ENCODE data around the gene GAS2L3.
"Not testable (repeated sequence)": the region's sequence is repeated elsewhere in the genome, so short reads cannot be mapped to it uniquely, and the experiment has no call there.

GAS2L3 gene

GRCh38 chr12:100576331-100577036 lies 3.0 kb downstream of the GAS2L3 start:
- no peak for DNase-seq

GRCh38 chr12:100578923-100579322 lies 5.4 kb downstream of the GAS2L3 start:
- DNase-seq, result no peak

DNA sequence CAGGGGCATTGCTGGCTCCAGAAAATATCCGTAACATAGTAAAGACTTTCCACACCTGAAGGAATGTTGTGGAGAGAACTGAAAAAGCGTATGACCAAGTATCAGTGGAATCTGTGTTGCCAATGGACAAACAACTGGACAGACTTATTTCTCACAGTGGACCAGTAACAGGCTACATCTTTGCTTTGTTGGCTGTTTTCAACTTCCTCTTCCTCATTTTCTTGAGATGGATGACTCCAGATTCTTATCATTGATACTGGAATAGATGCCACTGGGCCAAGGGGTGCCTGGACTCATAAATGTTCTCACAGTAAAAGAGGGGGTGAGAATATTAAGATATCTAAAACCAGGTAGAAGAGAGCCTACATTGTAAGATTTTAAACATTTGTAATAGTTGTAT lies 6.4 kb downstream of the GAS2L3 start:
- no peak for DNase-seq

DNA sequence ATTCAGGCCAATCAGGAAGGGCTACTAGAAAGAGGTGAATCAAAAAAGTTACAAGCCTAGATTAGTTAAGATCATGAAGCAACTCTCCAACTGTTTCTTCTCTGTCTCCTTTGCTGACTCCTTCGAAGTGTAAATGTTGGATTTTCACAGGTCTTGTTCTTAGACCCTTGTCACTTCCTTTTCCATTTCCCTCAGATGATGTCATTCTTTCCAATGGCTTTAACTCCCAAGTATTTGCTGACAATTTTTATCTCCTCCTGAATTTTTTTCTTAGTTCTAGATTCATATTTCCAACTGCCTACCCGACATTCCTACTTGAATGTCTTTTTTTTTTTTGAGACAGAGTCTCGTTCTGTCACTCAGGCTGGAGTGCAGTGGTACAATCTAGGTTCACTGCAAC lies 10.8 kb downstream of the GAS2L3 start:
- DNase-seq, result no peak

GRCh38 chr12:100591979-100592378 lies 18.5 kb downstream of the GAS2L3 start:
- DNase-seq, result no peak

GRCh38 chr12:100593490-100593889 lies 20.0 kb downstream of the GAS2L3 start:
- no peak for DNase-seq

GRCh38 chr12:100601626-100602025 lies 28.1 kb downstream of the GAS2L3 start:
- DNase-seq, result no peak

DNA sequence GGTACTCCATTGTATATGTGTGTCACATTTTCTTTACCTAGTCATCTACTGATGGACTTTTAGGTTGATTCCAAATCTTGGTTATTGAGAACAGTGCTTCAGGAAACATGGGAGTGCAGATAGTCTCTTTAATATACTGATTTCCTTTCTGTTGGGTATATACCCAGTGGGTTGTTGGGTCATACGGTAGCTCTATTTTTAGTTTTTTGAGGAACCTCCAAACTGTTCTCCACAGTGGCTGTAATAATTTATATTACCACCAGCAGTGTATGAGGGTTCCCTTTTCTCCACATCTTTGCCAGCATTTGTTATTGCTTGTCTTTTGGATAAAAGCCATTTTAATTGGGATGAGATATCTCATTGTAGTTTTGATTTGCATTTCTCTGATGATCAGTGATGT lies 29.5 kb downstream of the GAS2L3 start:
- DNase-seq, result not testable (repeated sequence)

GRCh38 chr12:100608776-100609175 lies 35.3 kb downstream of the GAS2L3 start:
- no peak for DNase-seq

DNA sequence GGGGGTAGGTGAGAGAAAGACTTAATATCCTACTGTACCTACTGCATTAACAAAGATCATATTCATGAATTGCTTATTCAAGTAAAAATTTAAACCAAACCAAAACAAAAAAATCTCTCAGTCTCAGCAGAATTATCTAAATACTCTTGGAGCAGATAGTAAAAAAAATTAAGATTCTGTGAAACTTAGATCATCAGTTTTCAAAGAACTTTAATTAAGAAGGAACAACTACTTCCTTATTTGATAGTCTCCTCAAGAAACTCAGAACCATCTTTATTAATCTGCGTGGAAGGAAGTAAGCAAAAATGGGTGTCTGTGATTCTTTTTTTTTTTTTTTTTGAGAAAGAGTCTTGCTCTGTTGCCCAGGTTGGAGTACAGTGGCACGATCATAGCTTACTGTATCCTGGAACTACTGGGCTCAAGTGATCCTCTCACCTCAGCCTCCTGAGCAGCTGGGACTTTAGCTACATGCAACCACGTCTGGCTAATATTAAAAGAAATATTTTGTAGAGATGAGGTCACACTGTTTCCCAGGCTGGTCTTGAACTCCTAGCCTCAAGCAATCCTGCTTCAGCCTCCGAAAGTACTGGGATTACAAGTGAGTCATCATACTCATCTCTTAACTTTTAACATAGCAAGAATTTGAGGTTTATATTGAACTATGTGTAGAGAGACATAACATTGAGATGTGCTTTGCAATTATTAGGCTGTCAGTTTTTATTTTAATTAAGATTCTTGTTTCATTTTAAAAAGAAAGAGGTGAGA lies 37.4 kb downstream of the GAS2L3 start:
- DNase-seq, result no peak

- DNase-seq, result no peak
Observed at GRCh38 chr12:100612606-100613005, 39.1 kb downstream of the GAS2L3 start.

DNA sequence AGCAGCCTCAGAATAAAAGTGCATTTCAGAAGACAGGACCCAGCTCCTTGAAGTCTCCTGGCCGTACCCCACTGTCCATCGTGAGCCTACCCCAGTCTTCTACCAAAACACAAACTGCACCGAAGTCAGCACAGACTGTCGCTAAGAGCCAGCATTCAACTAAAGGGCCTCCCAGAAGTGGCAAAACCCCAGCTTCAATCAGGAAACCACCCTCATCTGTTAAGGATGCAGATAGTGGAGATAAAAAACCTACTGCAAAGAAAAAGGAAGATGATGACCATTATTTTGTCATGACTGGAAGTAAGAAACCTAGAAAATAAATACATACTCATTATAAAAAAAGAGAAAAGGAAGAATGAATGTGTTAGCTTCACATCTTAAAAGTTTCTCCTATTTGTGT lies 51.1 kb downstream of the GAS2L3 start:
- no peak for DNase-seq

DNA sequence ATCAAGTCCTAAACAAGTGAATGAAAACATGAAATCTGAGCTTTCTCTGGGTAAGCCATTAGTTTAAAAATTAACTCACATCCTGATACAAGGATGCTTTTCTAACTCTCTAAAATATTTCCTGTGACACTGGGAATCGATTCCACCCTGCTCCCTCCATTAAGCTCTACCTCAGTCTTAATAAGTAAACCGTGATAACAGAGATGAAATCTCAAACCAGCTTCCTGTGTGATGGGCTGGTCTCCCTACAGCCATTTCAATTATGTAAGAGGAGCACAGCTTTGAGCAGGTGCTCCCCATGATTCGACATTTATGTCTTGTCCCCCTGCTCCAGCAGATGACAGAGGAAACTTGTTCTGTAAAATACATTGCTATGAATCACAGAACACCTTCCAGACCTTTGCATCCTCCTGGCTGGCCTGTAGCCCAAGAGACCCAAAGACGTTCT lies 59.0 kb downstream of the GAS2L3 start:
- no peak for DNase-seq

- not testable (repeated sequence) for DNase-seq
Observed at GRCh38 chr12:100633082-100633785, 59.8 kb downstream of the GAS2L3 start.

DNA sequence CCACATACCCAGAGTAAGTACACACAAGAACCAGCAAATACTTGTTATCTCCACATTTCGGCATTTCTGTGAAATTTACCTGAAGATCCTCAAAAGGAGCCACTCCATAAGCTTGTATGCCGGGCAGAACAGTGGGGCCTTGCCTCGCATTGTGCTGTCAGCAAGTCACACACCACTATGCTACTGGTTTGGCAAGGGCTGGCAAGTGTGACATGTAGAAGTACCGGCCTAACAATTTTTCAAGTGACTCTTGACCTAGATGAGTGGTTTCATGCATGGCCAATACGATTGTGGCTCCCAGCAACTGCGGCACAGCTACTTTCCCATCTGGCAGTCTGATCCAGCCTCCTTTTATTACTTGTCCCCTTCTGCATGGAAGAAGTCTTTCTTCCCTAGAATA lies 69.8 kb downstream of the GAS2L3 start:
- DNase-seq, result no peak

DNA sequence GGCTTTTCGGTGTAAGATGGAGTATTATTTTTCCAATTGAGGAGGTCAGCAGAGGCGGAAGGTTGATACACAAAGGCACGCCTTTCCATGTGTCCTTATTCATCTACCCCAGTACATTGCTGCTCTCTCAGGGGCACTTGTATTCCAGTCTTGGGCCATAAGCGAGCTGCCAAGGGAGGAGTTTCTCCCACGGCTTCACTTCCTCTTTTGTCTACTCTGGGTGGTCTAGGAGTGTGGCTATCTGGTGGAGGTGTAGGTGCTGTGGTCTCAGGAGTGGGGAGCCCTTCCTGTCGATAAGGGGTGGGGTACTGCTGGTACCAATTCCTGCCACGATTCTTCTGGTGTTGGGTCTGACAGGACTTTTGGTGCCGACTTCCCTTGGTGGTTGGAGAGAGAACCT lies 73.4 kb downstream of the GAS2L3 start:
- no peak for DNase-seq

- no peak for DNase-seq
Observed at GRCh38 chr12:100651108-100651507, 77.6 kb downstream of the GAS2L3 start.

- no peak for DNase-seq
Observed at GRCh38 chr12:100651694-100652093, 78.2 kb downstream of the GAS2L3 start.

- no peak for DNase-seq
Observed at GRCh38 chr12:100652488-100652887, 79.0 kb downstream of the GAS2L3 start.

GRCh38 chr12:100656141-100656540 lies 82.7 kb downstream of the GAS2L3 start:
- DNase-seq, result no peak

DNA sequence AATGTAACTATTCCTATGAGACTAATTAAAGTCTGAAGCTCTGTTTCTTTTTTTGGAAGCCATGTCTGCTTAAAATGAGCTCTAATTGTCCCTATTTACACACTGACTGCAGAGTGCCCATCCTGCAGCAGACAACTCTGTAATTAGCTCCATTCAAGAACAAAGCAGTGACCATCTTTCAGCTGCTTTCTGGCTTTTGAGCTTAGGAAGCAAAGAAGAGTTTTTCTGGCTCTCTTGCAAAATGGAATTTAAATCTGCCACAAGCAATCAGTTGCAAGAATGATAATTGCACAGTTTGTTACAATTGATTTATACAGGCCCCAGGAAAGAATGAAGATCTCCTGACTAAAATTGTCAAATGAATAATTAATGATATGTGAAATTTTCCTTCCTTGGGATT lies 83.4 kb downstream of the GAS2L3 start:
- no peak for DNase-seq

- no peak for DNase-seq
Observed at GRCh38 chr12:100661300-100661951, 87.9 kb downstream of the GAS2L3 start.

GRCh38 chr12:100666588-100666987 lies 93.1 kb downstream of the GAS2L3 start:
- DNase-seq, result no peak
